Osteoblast (primary cell): ENCODE results near the gene SRSF6. TPM values are rescaled to one million over a fixed set of nuclear protein-coding genes. Genes with fewer than 3 reads are reported as not detected.
"Not testable (repeated sequence)": the region's sequence is repeated elsewhere in the genome, so short reads cannot be mapped to it uniquely, and the experiment has no call there.

Experiments
- DNase-seq: peaks from one replicate; pipeline ENCODE4 v3.0.0; 2011; ENCODE audit warnings: low spot score, mixed read lengths; ENCODE audit not compliant: insufficient read length; ENCODE audit errors: missing footprints
- H2AFZ ChIP-seq: 2 replicates; pipeline ENCODE4 v1.6.0; 2011; ENCODE audit warnings: mild to moderate bottlenecking, low read length
- H3K27ac ChIP-seq: 2 replicates; pipeline ENCODE4 v1.5.1; 2011; ENCODE audit warnings: mild to moderate bottlenecking, low read depth, low read length, moderate library complexity
- H3K27me3 ChIP-seq: 2 replicates; pipeline ENCODE4 v1.6.0; 2012; ENCODE audit warnings: mild to moderate bottlenecking, control low read depth, inconsistent platforms, low read length, moderate library complexity; ENCODE audit not compliant: insufficient read depth
- H3K36me3 ChIP-seq: 2 replicates; pipeline ENCODE4 v1.5.1; 2011; ENCODE audit warnings: mild to moderate bottlenecking, low read length, control low read depth, moderate library complexity; ENCODE audit not compliant: insufficient read depth
- H3K4me1 ChIP-seq: 2 replicates; pipeline ENCODE4 v1.5.1; 2011; ENCODE audit warnings: mild to moderate bottlenecking, low read length, control low read depth, moderate library complexity; ENCODE audit not compliant: insufficient read depth
- H3K4me2 ChIP-seq: 2 replicates; pipeline ENCODE4 v1.6.0; 2011; ENCODE audit warnings: mild to moderate bottlenecking, low read length; ENCODE audit not compliant: insufficient read depth
- H3K4me3 ChIP-seq: fragments of 200-600 bp; sonication (generic); 3 replicates; pipeline ENCODE4 v1.5.1; 2012; ENCODE audit warnings: mild to moderate bottlenecking, low read length, inconsistent platforms; ENCODE audit not compliant: insufficient read depth
- H3K79me2 ChIP-seq: 2 replicates; pipeline ENCODE4 v1.6.0; 2012; ENCODE audit warnings: mild to moderate bottlenecking, low read length, control low read depth, inconsistent platforms; ENCODE audit not compliant: insufficient read depth
- H3K9me3 ChIP-seq: 2 replicates; pipeline ENCODE4 v1.5.1; 2011; ENCODE audit warnings: low read depth, low read length, control low read depth
- H4K20me1 ChIP-seq: 2 replicates; pipeline ENCODE4 v1.6.0; 2012; ENCODE audit warnings: mild to moderate bottlenecking, low read length, control low read depth; ENCODE audit not compliant: insufficient read depth
- total RNA-seq: library from RNA; depleted of rRNA; stranded (reverse); fragments of >200 nt; gene quantifications from 2 replicates; pipeline ENCODE4 v1.2.3, GENCODE V29; 2012
- TF ChIP-seq, protein P1 (sequence below): IDR thresholded peaks from 2 replicates; pipeline ENCODE4 v1.5.1; 2011; ENCODE audit warnings: mild to moderate bottlenecking, low read depth, low read length, moderate library complexity; ENCODE audit errors: extremely low read depth

Gene SRSF6
- total RNA-seq, 1 donor, result 81.1 TPM

GRCh38 chr20:43442282-43442880 lies 15.3 kb upstream of the SRSF6 start:
- Histone ChIP-seq H3K4me3 (no peak overlapping the region), H2AFZ (peak overlapping the region; percentile 74)
- DNase-seq, result peak; percentile 89

DNA sequence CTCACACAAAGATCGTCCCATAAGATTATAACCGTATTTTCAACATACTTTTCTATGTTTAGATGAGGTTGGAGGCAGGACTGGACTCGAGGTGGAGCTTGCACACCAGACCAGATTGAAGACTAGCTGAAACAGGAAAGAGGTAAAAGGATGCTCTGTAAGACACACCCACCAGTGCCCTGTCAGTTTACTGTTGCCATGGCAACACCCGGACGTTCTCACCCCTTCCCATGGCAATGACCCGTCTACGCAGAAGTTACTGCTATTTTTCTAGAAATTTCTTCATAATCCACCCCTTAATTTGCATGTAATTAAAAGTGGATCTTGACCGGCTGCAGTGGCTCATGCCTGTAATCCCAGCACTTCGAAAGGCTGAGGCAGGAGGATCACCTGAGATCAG lies 13.6 kb upstream of the SRSF6 start:
- no peak overlapping the region for H3K4me2 ChIP-seq

More at GRCh38 chr20:43442282-43442880, 15.3 kb upstream of the SRSF6 start:
- no peak overlapping the region for H3K4me2 ChIP-seq
- H3K36me3 ChIP-seq, result no peaks in the 10 kb centered on the region
- no peaks in the 10 kb centered on the region for H3K27me3 ChIP-seq
- no peaks in the 10 kb centered on the region for H3K9me3 ChIP-seq
- H3K27ac ChIP-seq, result no peak overlapping the region
- TF ChIP-seq, protein P1, sequence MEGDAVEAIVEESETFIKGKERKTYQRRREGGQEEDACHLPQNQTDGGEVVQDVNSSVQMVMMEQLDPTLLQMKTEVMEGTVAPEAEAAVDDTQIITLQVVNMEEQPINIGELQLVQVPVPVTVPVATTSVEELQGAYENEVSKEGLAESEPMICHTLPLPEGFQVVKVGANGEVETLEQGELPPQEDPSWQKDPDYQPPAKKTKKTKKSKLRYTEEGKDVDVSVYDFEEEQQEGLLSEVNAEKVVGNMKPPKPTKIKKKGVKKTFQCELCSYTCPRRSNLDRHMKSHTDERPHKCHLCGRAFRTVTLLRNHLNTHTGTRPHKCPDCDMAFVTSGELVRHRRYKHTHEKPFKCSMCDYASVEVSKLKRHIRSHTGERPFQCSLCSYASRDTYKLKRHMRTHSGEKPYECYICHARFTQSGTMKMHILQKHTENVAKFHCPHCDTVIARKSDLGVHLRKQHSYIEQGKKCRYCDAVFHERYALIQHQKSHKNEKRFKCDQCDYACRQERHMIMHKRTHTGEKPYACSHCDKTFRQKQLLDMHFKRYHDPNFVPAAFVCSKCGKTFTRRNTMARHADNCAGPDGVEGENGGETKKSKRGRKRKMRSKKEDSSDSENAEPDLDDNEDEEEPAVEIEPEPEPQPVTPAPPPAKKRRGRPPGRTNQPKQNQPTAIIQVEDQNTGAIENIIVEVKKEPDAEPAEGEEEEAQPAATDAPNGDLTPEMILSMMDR, result peak; percentile 22
- H4K20me1 ChIP-seq, result no peaks in the 10 kb centered on the region
- no peaks in the 10 kb centered on the region for H3K4me1 ChIP-seq
- H3K79me2 ChIP-seq, result no peaks in the 10 kb centered on the region

DNA sequence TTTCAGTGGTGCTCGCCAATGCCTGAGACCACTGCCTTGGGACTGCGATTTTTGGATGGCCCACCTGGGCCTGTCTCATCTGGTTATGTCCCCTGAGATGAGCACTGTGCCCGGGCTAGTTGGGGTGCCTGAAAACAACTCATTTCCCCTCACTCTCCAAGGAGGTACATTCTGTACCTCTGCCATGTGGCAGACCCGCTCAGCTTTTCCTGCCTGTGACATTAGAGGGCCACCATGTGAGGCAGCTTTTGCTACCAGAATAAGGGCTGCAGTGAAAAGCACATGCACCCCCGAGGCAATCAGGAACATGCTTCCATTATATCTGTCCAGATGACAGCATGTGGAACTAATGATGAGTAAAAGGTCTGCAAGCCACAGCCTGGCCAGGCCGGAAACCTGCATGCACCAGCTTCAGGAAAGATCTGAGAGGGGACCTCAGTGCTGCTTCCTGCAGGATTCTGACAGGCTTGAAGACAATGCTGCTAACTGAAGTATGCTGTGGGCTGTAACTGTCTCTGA lies 11.3 kb upstream of the SRSF6 start:
- Histone ChIP-seq H3K27me3 (peaks cover 4% of the 10 kb centered on the region), H3K4me2 (no peak overlapping the region), H3K79me2 (no peaks in the 10 kb centered on the region), H3K27ac (no peak overlapping the region), H3K9me3 (no peaks in the 10 kb centered on the region), H3K36me3 (no peaks in the 10 kb centered on the region), H3K4me1 (no peaks in the 10 kb centered on the region), H4K20me1 (no peaks in the 10 kb centered on the region), H3K4me3 (no peak overlapping the region), H2AFZ (no peak overlapping the region)
- no peak for DNase-seq
- TF ChIP-seq, protein P1, result no peak

More for the DNA sequence above, 13.6 kb upstream of the SRSF6 start:
- Histone ChIP-seq H3K79me2 (no peaks in the 10 kb centered on the region), H3K27ac (no peak overlapping the region), H3K27me3 (no peaks in the 10 kb centered on the region), H4K20me1 (no peaks in the 10 kb centered on the region), H3K4me1 (no peaks in the 10 kb centered on the region), H2AFZ (no peak overlapping the region), H3K36me3 (no peaks in the 10 kb centered on the region), H3K9me3 (no peaks in the 10 kb centered on the region), H3K4me3 (no peak overlapping the region)
- no peak for DNase-seq
- TF ChIP-seq, protein P1, result no peak

DNA sequence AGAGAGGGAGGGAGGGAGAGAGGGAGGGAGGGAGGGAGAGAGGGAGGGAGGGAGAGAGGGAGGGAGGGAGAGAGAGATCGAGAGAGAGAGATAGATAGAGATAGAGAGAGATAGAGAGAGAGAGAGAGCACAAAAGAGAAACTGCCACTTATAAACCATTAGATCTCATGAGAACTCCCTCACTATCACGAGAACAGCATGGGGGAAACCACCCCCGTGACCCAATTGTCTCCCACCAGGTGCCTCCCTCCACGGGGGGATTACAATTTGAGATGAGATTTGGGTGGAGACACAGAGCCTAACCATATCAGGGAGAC lies 9.3 kb upstream of the SRSF6 start:
- not testable (repeated sequence) for H3K9me3 ChIP-seq, H2AFZ ChIP-seq, H3K27me3 ChIP-seq, H3K36me3 ChIP-seq, H3K4me1 ChIP-seq, DNase-seq, H3K4me2 ChIP-seq, H4K20me1 ChIP-seq, H3K27ac ChIP-seq, H3K4me3 ChIP-seq, H3K79me2 ChIP-seq
